GM12801 (cell line): ENCODE measurements around the gene MICAL3.

Experiments
- TF ChIP-seq, protein P1 (sequence below): IDR thresholded peaks from one replicate; pipeline ENCODE4 v1.5.1; 2011; ENCODE audit warnings: control low read depth; ENCODE audit not compliant: insufficient read length; ENCODE audit errors: extremely low read depth

MICAL3 gene

DNA sequence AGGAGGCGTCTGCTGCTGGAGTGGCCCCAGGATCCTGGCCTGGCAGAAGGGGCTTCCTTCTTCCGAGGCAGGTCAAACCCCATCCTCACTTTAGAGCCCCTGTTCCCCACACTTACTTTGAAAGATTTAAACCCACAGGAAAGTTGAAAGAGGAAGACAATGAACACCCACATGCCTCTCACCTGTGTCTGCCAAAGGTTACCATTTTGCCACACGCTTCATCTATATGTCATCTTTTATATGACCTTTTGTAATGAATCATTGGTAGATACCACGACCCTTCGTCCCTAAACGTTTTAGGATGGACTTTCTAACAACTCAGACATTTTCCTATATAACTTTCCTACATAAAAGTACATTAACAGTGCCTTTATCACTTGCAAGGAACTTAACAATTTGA, 210.3 kb downstream of the MICAL3 start:
- TF ChIP-seq, protein P1, sequence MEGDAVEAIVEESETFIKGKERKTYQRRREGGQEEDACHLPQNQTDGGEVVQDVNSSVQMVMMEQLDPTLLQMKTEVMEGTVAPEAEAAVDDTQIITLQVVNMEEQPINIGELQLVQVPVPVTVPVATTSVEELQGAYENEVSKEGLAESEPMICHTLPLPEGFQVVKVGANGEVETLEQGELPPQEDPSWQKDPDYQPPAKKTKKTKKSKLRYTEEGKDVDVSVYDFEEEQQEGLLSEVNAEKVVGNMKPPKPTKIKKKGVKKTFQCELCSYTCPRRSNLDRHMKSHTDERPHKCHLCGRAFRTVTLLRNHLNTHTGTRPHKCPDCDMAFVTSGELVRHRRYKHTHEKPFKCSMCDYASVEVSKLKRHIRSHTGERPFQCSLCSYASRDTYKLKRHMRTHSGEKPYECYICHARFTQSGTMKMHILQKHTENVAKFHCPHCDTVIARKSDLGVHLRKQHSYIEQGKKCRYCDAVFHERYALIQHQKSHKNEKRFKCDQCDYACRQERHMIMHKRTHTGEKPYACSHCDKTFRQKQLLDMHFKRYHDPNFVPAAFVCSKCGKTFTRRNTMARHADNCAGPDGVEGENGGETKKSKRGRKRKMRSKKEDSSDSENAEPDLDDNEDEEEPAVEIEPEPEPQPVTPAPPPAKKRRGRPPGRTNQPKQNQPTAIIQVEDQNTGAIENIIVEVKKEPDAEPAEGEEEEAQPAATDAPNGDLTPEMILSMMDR = no peak

GRCh38 chr22:17811119-17811518, 213.2 kb downstream of the MICAL3 start:
- TF ChIP-seq, protein P1 = no peak

DNA sequence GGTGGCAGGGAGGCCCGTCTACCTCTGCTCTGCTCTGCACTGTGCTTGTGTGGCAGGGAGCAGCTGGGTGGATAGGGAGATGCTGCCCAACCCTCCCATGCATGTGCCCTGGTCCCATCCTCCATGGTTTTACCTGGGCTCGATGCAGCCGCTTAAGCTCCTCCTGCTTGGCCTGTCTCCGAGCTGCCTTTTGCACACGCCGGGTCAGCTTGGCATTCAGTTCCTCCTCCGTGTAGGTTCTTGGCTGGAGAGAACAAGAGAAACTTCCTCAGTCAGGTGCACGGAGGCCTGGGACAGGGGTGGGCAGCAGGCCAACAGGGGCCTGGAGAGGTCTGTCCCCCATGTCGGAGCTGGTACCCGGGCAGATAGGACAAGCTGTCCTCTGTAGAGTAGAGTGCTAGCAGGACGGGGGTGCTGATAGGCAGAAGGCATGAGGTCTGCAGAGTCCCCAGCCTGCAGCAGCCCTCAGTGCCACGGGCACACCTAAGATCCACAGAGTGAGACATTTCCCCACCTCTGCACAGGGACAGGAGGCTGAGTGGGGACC, 213.7 kb downstream of the MICAL3 start:
- TF ChIP-seq, protein P1 = no peak

- TF ChIP-seq, protein P1 = no peak
Observed at GRCh38 chr22:17808693-17809403, 215.5 kb downstream of the MICAL3 start.

- TF ChIP-seq, protein P1 = no peak
Observed at GRCh38 chr22:17807578-17808410, 216.6 kb downstream of the MICAL3 start.

- TF ChIP-seq, protein P1 = no peak
Observed at GRCh38 chr22:17807086-17807485, 217.3 kb downstream of the MICAL3 start.

GRCh38 chr22:17806437-17806836, 217.9 kb downstream of the MICAL3 start:
- TF ChIP-seq, protein P1 = no peak
